HepG2 (cell line): ENCODE data around the gene ATRAID. TPM values are rescaled to one million over a fixed set of nuclear protein-coding genes. Genes with fewer than 3 reads are reported as not detected.

ENCODE experiments used
- HNF4A ChIP-seq: sonication (generic); formaldehyde crosslinking; IDR thresholded peaks from 2 replicates; pipeline ENCODE4 v1.4.0; 2020; ENCODE audit warnings: missing genetic modification reagents
- HNRNPK ChIP-seq: fragments of 200-400 bp; formaldehyde crosslinking; IDR thresholded peaks from 2 replicates; pipeline ENCODE4 v1.6.1; 2018; ENCODE audit warnings: low read length, low read depth, moderate library complexity, mild to moderate bottlenecking; ENCODE audit not compliant: poor library complexity, severe bottlenecking
- JUN ChIP-seq: sonication (generic); formaldehyde crosslinking; IDR thresholded peaks from 2 replicates; pipeline ENCODE4 v1.4.0; 2020; ENCODE audit warnings: mild to moderate bottlenecking, missing genetic modification reagents
- MATR3 ChIP-seq: sonication (generic); formaldehyde crosslinking; IDR thresholded peaks from 2 replicates; pipeline ENCODE4 v1.4.0; 2020; ENCODE audit warnings: missing genetic modification reagents
- NRL ChIP-seq: sonication (generic); formaldehyde crosslinking; IDR thresholded peaks from 2 replicates; pipeline ENCODE4 v1.5.0; 2020; ENCODE audit warnings: missing genetic modification reagents, mild to moderate bottlenecking, moderate library complexity, borderline replicate concordance
- POLR2AphosphoS5 ChIP-seq: IDR thresholded peaks from 2 replicates; pipeline ENCODE4 v1.6.1; 2012; ENCODE audit warnings: low read depth, low read length
- REST ChIP-seq, 2 experiments: IDR thresholded peaks; 2 replicates each; pipeline ENCODE4 v1.6.1; 2011 to 2012; ENCODE audit warnings: low read length in 2 of 2, borderline replicate concordance in 1 of 2, low read depth in 1 of 2, mild to moderate bottlenecking in 1 of 2, moderate library complexity in 1 of 2
- RXRB ChIP-seq: IDR thresholded peaks from 2 replicates; pipeline ENCODE4 v1.6.1; 2016; ENCODE audit warnings: borderline replicate concordance, missing genetic modification reagents, missing compliant biosample characterization
- SMAD3 ChIP-seq: sonication (generic); formaldehyde crosslinking; IDR thresholded peaks from 2 replicates; pipeline ENCODE4 v1.4.0; 2020; ENCODE audit warnings: missing genetic modification reagents
- SNRNP70 ChIP-seq: fragments of 200-400 bp; formaldehyde crosslinking; IDR thresholded peaks from 2 replicates; pipeline ENCODE4 v1.6.1; 2017; ENCODE audit warnings: mild to moderate bottlenecking, low read depth, low read length, moderate library complexity
- STAT5B ChIP-seq: sonication (generic); formaldehyde crosslinking; IDR thresholded peaks from 2 replicates; pipeline ENCODE4 v1.4.0; 2020; ENCODE audit warnings: missing genetic modification reagents
- TAF1 ChIP-seq: sonication (generic); formaldehyde crosslinking; IDR thresholded peaks from 2 replicates; pipeline ENCODE4 v1.4.0; 2020; ENCODE audit warnings: missing genetic modification reagents
- XBP1 ChIP-seq: sonication (generic); formaldehyde crosslinking; IDR thresholded peaks from 2 replicates; pipeline ENCODE4 v1.5.0; 2020; ENCODE audit warnings: missing genetic modification reagents
- ZNF432 ChIP-seq: sonication (generic); formaldehyde crosslinking; IDR thresholded peaks from 2 replicates; pipeline ENCODE4 v1.5.0; 2020; ENCODE audit warnings: missing genetic modification reagents, mild to moderate bottlenecking, borderline replicate concordance
- ZNF878 ChIP-seq: sonication (generic); formaldehyde crosslinking; IDR thresholded peaks from 2 replicates; pipeline ENCODE4 v1.8.1; 2023; ENCODE audit warnings: mild to moderate bottlenecking, missing genetic modification reagents, moderate library complexity
- polyA plus RNA-seq, 8 experiments: library from polyadenylated mRNA; depleted of rRNA in 3 of 8; stranded (reverse) in 7 of 8; unstranded in 1 of 8; fragments of >200 nt; fragmentation: Illumina TruSeq in 4 of 8; extraction: Trizol in 4 of 8; gene quantifications; 2 replicates each; pipeline versions ENCODE4 v1.2.1 to v1.2.3, GENCODE V29; 2011 to 2016; ENCODE audit warnings: low read depth in 4 of 8, missing spikeins in 1 of 8, mixed read lengths in 1 of 8; ENCODE audit not compliant: insufficient read depth in 1 of 8
- total RNA-seq, 5 experiments: library from RNA; depleted of rRNA; stranded (reverse); fragments of >200 nt; fragmentation: Illumina TruSeq; extraction: Trizol; gene quantifications; 2 replicates each; pipeline ENCODE4 v1.2.3, GENCODE V29; 2016; ENCODE audit warnings: low read depth in 1 of 5
- TF ChIP-seq, protein P1 (sequence below): fragments of 450-650 bp; IDR thresholded peaks from 2 replicates; pipeline ENCODE4 v1.6.1; 2017; ENCODE audit warnings: mild to moderate bottlenecking
- TF ChIP-seq, protein P2 (sequence below): sonication (generic); formaldehyde crosslinking; IDR thresholded peaks from 2 replicates; pipeline ENCODE4 v1.9.0; 2022; ENCODE audit warnings: missing genetic modification reagents, mild to moderate bottlenecking, borderline replicate concordance

Gene ATRAID
- total and polyA plus RNA-seq, 2 of the 13 experiments (the other 11 are each of a cell fraction or from before 2014, with no cell fraction given): 207 to 382 TPM

DNA sequence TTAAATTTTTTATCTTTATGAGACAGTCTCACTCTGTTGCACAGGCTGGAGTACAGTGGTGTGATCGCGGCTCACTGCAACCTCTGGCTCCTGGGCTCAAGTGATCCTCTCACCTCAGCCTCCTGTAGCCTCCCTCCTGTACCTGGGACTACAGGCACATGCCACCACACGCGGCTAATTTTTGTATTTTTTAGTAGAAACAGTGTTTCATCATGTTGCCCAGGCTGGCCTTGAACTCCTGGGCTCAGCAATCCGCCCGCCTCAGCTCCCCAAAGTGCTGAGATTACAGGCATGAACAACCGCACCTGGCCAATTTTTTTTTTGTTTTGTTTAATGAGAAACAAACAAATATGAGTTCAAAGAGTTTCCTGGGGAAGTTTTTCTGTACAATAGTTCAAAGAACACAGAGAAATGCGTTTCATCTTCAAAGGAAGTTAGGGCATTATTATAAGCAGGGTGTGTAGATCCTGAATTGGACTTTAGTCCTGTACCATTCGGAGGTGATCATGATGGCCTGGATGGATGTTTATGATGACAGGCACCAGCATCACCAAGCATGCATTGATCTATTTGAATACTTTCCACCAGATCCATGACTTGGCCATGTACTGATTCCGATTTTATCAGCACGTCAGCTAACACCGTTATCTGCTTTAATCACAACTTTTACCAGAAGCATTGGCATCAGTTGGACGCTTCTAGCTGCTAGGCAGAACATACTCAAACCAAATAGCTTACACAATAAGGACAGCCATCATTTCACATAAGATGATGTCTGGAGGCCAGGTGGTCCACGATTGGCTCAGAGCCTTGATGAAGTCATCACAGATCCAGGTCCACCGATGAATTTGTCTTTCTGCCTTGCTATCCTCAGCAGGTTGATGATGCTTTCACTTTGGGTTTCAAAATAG is 34.1 kb upstream of the ATRAID start (continued):
- TF ChIP-seq REST (IDR thresholded peaks at IDR 0.05; ENCODE audit: borderline replicate concordance in 1 of 2, low read depth in 1 of 2, low read length in 2 of 2): no peak
- TF ChIP-seq, protein P1, sequence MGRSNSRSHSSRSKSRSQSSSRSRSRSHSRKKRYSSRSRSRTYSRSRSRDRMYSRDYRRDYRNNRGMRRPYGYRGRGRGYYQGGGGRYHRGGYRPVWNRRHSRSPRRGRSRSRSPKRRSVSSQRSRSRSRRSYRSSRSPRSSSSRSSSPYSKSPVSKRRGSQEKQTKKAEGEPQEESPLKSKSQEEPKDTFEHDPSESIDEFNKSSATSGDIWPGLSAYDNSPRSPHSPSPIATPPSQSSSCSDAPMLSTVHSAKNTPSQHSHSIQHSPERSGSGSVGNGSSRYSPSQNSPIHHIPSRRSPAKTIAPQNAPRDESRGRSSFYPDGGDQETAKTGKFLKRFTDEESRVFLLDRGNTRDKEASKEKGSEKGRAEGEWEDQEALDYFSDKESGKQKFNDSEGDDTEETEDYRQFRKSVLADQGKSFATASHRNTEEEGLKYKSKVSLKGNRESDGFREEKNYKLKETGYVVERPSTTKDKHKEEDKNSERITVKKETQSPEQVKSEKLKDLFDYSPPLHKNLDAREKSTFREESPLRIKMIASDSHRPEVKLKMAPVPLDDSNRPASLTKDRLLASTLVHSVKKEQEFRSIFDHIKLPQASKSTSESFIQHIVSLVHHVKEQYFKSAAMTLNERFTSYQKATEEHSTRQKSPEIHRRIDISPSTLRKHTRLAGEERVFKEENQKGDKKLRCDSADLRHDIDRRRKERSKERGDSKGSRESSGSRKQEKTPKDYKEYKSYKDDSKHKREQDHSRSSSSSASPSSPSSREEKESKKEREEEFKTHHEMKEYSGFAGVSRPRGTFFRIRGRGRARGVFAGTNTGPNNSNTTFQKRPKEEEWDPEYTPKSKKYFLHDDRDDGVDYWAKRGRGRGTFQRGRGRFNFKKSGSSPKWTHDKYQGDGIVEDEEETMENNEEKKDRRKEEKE: no peak
- TF ChIP-seq SNRNP70: no peak
- peak; percentile 94 for TF ChIP-seq RXRB
- no peak for TF ChIP-seq ZNF432 (CRISPR knock-in tag)
- TF ChIP-seq, protein P2, sequence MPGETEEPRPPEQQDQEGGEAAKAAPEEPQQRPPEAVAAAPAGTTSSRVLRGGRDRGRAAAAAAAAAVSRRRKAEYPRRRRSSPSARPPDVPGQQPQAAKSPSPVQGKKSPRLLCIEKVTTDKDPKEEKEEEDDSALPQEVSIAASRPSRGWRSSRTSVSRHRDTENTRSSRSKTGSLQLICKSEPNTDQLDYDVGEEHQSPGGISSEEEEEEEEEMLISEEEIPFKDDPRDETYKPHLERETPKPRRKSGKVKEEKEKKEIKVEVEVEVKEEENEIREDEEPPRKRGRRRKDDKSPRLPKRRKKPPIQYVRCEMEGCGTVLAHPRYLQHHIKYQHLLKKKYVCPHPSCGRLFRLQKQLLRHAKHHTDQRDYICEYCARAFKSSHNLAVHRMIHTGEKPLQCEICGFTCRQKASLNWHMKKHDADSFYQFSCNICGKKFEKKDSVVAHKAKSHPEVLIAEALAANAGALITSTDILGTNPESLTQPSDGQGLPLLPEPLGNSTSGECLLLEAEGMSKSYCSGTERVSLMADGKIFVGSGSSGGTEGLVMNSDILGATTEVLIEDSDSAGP (CRISPR knock-in tag): peak; percentile 75
- no peak for TF ChIP-seq HNRNPK
- no peak for TF ChIP-seq POLR2AphosphoS5
- TF ChIP-seq MATR3 (CRISPR knock-in tag): no peak
- no peak; the same call in 1 of the 2 replicates for TF ChIP-seq JUN (CRISPR knock-in tag)
- no peak for TF ChIP-seq TAF1
- peak; percentile 79; the same call in 1 of the 2 replicates for TF ChIP-seq NRL
- TF ChIP-seq HNF4A (CRISPR knock-in tag): peak; percentile 97
- TF ChIP-seq STAT5B (CRISPR knock-in tag): peak; percentile 59; the same call in 1 of the 2 replicates
- peak; percentile 84; the same call in 1 of the 2 replicates for TF ChIP-seq XBP1 (CRISPR knock-in tag)
- no peak; the same call in none of the 2 replicates for TF ChIP-seq ZNF878
- peak; percentile 76 for TF ChIP-seq SMAD3 (CRISPR knock-in tag)
